Ishikawa (cell line): ENCODE data around the gene ARID1B.

Experiments
- CEBPB ChIP-seq: IDR thresholded peaks from 2 replicates; pipeline ENCODE4 v1.6.1; 2012
- CREB1 ChIP-seq: IDR thresholded peaks from 2 replicates; pipeline ENCODE4 v1.6.1; 2012; ENCODE audit warnings: low read depth
- EGR1 ChIP-seq: IDR thresholded peaks from 2 replicates; pipeline ENCODE4 v1.6.1; 2012
- EP300 ChIP-seq: IDR thresholded peaks from 2 replicates; pipeline ENCODE4 v1.6.1; 2012; ENCODE audit warnings: borderline replicate concordance
- FOXM1 ChIP-seq: IDR thresholded peaks from 2 replicates; pipeline ENCODE4 v1.6.1; 2012; ENCODE audit warnings: low read depth, borderline replicate concordance
- MAX ChIP-seq: IDR thresholded peaks from 2 replicates; pipeline ENCODE4 v1.6.1; 2012
- NFIC ChIP-seq: IDR thresholded peaks from 2 replicates; pipeline ENCODE4 v1.6.1; 2012
- RAD21 ChIP-seq: IDR thresholded peaks from 2 replicates; pipeline ENCODE4 v1.6.1; 2012; ENCODE audit warnings: low read depth
- TAF1 ChIP-seq: IDR thresholded peaks from 2 replicates; pipeline ENCODE4 v1.6.1; 2012; ENCODE audit warnings: low read depth, mild to moderate bottlenecking
- TCF12 ChIP-seq: IDR thresholded peaks from 2 replicates; pipeline ENCODE4 v1.6.1; 2012; ENCODE audit warnings: low read depth
- TEAD4 ChIP-seq: IDR thresholded peaks from 2 replicates; pipeline ENCODE4 v1.6.1; 2012
- USF1 ChIP-seq: IDR thresholded peaks from 2 replicates; pipeline ENCODE4 v1.6.1; 2012
- YY1 ChIP-seq: IDR thresholded peaks from 2 replicates; pipeline ENCODE4 v1.6.1; 2012; ENCODE audit warnings: low read depth
- ZBTB7A ChIP-seq: IDR thresholded peaks from 2 replicates; pipeline ENCODE4 v1.6.1; 2012; ENCODE audit warnings: low read depth
- TF ChIP-seq, protein P1 (sequence below): IDR thresholded peaks from 2 replicates; pipeline ENCODE4 v1.6.1; 2012; ENCODE audit warnings: low read depth, mild to moderate bottlenecking

The ARID1B gene

DNA sequence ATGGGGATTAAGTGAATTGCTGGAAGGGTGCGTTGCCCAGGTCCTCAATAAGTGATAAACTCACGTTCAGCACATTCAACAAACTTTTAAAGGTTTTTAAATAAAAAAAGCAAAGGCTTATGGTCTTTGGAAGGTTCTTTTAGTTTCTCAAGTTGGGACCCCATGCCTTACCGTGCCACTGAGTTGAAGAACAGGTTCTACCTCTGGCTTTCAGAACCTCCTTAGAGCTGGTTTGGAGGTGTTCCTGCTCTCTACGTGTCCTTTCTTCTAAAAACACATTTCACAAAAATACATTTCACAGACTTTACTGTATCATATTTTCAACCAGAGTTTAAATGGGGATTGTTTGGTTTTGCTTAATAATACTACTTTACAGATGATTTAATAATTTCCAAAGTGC lies 29.0 kb downstream of the ARID1B start:
- TF ChIP-seq EP300 (no peak), TCF12 (no peak), TEAD4 (no peak), CREB1 (no peak), NFIC (no peak), MAX (no peak), TAF1 (no peak)

DNA sequence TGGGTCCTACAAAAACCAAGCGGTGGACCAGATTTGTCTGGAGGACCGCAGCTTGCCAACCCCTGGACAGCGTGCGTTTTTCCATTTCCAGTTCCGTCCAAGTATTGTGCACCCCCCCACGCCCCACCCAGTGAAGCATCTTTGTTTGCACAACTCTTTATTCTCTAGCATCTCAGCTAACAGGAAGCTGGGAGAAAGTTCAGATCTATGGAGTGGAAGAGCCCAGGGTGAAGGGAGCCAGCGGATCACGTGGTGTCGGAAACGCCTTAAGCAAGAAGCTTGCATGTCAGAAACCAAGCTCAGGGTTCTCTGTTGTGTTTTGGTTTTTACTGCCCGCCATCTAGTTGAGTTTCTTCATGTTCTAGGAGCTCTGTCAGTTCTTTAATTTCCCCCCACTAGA lies 29.9 kb downstream of the ARID1B start:
- TF ChIP-seq FOXM1 (no peak), RAD21 (no peak), ZBTB7A (no peak), CEBPB (no peak), NFIC (no peak), YY1 (no peak), TAF1 (no peak), EGR1 (no peak), MAX (no peak)

- TF ChIP-seq ZBTB7A (no peak), EGR1 (no peak), TCF12 (no peak), YY1 (no peak), FOXM1 (no peak), USF1 (no peak), RAD21 (no peak), TAF1 (no peak), MAX (no peak), CREB1 (no peak), EP300 (no peak), TEAD4 (no peak)
- TF ChIP-seq, protein P1, sequence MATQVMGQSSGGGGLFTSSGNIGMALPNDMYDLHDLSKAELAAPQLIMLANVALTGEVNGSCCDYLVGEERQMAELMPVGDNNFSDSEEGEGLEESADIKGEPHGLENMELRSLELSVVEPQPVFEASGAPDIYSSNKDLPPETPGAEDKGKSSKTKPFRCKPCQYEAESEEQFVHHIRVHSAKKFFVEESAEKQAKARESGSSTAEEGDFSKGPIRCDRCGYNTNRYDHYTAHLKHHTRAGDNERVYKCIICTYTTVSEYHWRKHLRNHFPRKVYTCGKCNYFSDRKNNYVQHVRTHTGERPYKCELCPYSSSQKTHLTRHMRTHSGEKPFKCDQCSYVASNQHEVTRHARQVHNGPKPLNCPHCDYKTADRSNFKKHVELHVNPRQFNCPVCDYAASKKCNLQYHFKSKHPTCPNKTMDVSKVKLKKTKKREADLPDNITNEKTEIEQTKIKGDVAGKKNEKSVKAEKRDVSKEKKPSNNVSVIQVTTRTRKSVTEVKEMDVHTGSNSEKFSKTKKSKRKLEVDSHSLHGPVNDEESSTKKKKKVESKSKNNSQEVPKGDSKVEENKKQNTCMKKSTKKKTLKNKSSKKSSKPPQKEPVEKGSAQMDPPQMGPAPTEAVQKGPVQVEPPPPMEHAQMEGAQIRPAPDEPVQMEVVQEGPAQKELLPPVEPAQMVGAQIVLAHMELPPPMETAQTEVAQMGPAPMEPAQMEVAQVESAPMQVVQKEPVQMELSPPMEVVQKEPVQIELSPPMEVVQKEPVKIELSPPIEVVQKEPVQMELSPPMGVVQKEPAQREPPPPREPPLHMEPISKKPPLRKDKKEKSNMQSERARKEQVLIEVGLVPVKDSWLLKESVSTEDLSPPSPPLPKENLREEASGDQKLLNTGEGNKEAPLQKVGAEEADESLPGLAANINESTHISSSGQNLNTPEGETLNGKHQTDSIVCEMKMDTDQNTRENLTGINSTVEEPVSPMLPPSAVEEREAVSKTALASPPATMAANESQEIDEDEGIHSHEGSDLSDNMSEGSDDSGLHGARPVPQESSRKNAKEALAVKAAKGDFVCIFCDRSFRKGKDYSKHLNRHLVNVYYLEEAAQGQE, result no peak
Measured at GRCh38 chr6:156807795-156808194, 30.6 kb downstream of the ARID1B start.

- TF ChIP-seq USF1 (peak; percentile 67), RAD21 (no peak)
Measured at GRCh38 chr6:156808287-156808686, 31.1 kb downstream of the ARID1B start.

GRCh38 chr6:156809034-156809433 lies 31.9 kb downstream of the ARID1B start:
- TF ChIP-seq TAF1, result no peak
- TF ChIP-seq ZBTB7A, result no peak
- no peak for TF ChIP-seq USF1
- no peak for TF ChIP-seq EGR1
- no peak for TF ChIP-seq FOXM1
- TF ChIP-seq CREB1, result no peak
- TF ChIP-seq TEAD4, result no peak
- no peak for TF ChIP-seq MAX
- no peak for TF ChIP-seq NFIC
- no peak for TF ChIP-seq CEBPB
- no peak for TF ChIP-seq RAD21
- TF ChIP-seq EP300, result no peak
- TF ChIP-seq YY1, result no peak

GRCh38 chr6:156809446-156810178 lies 32.4 kb downstream of the ARID1B start:
- TF ChIP-seq FOXM1 (no peak), CREB1 (no peak), TAF1 (no peak)
- TF ChIP-seq, protein P1, result no peak
